ENCODE measurements around the gene RXFP3.

RXFP3 gene

DNA sequence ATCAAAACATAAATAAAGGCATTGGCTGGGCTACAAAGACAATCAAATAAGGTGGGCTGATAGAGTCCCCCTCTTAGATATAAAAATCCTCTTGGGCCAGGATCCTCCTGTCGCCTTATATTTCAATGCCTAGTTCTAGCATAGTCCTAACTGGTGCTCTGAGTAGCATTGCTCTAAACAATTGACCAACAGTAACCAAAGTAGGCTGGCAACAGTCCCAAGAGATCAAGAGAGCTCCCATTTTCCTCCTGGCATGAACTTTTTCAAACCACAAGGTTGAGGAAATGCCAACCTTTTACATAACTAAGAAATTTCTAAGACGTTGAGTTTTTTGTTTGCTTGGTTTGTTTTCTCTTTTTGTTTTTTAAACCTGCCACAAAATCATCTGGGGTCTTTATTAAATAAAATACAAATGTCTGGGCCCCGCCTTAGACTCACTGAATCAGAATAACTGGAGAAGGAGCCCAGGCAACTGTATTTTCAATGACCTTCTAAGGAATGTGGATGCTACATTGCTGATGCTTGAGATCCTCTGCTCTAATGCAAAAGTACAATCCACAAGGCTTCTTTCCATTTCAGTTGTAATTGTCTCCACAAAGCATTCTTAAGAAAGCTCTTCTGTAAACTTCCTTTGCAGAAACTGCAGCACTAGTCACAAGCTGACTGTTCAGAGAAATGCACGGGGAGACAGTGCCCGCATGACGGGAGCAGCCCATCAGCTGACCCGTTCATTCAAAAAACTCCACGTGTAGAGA, 45.4 kb downstream of the RXFP3 start:
- no peak for DNase-seq

DNA sequence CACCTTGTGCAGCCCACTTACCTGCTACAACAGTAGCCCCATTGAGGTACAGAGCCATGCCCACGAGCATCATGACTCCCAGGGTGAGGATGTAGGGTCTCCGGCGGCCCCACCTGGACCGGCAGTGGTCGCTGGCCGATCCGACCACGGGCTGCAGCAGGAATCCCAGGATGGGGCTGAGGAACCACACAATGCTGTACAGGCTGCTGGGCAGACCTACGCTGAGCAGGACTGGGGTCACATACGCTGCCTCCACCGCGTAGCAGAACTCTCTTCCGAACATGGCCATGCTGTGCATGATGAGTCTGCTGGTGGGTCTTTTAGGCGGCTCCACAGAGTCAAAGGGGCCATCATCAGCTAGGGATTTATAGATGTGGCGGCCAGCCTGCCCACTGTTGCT, 48.0 kb downstream of the RXFP3 start:
- DNase-seq = no peak

DNA sequence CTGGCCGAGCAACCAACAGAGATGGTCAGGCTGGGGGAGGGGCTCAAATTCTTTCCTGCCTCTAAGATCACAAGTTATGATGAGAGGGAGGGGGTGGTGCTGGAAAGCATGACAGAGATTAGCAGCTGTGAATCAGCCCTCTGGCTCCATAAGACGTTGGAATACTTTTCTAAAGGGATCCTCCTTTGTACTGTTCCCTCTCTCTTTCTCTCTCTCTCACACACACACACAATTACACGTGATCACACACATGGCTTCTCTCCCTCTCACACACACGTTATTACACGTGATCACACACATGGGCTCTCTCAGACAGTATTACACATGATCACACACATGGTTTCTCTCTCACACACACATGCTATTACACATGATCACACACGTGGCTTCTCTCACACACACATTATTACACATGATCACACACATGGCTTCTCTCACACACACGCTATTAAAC, 48.5 kb downstream of the RXFP3 start, which contains the start of gene SLC45A2:
Gene SLC45A2 (minus strand): TSS at position 23 of the 454 bp plus-strand sequence. CDS start 110 bp downstream, outside the sequence.
- DNase-seq = no peak

DNA sequence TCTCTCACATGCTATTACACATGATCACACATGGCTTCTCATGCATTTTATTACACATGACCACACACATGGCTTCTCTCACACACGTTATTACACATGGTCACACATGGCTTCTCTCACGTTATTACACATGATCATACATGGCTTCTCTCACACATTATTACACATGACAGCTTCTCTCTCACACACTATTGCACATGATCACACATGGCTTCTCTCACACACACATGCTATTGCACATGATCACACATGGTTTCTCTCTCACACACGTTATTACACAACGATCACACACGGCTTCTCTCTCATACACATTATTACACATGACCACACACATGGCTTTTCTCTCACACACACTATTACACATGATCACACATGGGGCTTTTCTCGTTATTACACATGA, 49.3 kb downstream of the RXFP3 start:
- DNase-seq = no peak

Measured in NCI-H1105 (cell line).